GM19468 (cell line): ENCODE measurements around the gene PIWIL4.
"Not testable (repeated sequence)": the region's sequence is repeated elsewhere in the genome, so short reads cannot be mapped to it uniquely, and the experiment has no call there.

Source experiments
- ATAC-seq: cut with Tn5 transposase; IDR thresholded peaks from one replicate; pipeline ENCODE4 v1.9.1; 2021; ENCODE audit warnings: mild to moderate bottlenecking, moderate library complexity, moderate number of reproducible peaks; ENCODE audit not compliant: unreplicated experiment; ENCODE audit errors: extremely low read depth

The PIWIL4 gene

DNA sequence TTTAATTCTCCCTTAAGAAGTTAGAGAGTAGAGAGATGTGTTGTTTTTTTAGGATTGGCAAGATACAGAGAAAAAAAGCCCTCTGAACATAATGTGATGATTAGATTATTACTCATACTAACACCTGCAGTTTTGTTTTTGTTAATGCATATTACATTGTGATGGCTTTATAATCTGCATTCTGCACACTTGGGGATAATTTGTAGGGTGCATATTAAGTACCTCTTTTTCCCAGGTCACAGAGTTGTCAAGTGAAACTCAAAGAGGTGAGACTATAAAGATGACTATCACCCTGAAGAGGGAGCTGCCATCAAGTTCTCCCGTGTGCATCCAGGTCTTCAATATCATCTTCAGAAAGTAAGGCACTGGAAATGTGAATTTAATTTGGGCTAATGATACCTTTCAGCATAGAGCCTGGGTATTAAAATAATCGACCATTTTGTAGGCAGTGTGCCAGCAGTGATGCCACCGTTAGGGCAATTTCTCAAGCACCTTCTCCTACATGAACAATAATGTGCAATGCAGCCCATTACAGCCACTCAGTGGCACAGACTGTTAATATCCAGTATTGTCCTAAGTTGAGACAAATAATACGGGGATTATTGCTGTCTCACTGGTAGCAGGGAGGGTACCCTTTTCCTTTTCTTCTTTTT is 16.2 kb downstream of the PIWIL4 start:
- no peak for ATAC-seq

- no peak for ATAC-seq
These were observed 16.8 kb downstream of the PIWIL4 start for GRCh38 chr11:94583866-94584500.

DNA sequence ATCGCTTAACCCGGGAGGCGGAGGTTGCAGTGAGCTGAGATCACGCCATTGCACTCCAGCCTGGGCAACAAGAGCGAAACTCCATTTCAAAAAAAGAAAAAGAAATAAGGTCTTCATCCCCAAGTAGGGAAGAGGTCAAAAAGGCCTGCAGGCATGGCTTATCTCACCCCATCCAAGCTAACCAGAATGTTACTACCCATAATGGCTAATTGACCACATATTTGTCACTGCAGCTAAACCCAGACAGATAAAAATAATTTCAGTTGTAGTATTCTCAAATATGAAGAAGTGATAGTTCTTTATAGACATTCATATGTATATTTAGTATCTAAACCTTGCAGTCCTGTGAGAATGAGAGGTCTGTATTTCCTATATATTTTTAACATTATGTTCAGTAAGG is 17.8 kb downstream of the PIWIL4 start:
- no peak for ATAC-seq

GRCh38 chr11:94585399-94585798 is 18.2 kb downstream of the PIWIL4 start:
- ATAC-seq: no peak

- ATAC-seq: no peak
These were observed 19.4 kb downstream of the PIWIL4 start for GRCh38 chr11:94586546-94586945.

DNA sequence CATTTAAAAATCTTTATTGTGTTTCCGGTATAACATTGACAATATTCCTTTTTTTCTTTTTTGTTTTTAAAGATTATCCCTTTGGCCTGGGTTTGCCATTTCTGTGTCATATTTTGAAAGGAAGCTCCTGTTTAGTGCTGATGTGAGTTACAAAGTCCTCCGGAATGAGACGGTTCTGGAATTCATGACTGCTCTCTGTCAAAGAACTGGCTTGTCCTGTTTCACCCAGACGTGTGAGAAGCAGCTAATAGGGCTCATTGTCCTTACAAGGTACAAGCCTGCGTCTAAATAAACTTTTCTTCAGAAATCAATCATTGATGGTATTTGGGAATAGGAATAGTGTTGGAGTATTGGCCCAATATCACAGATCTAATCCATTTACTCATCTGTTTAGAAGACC is 19.8 kb downstream of the PIWIL4 start:
- ATAC-seq: no peak

- no peak for ATAC-seq
These were observed 21.3 kb downstream of the PIWIL4 start for GRCh38 chr11:94588366-94588942.

DNA sequence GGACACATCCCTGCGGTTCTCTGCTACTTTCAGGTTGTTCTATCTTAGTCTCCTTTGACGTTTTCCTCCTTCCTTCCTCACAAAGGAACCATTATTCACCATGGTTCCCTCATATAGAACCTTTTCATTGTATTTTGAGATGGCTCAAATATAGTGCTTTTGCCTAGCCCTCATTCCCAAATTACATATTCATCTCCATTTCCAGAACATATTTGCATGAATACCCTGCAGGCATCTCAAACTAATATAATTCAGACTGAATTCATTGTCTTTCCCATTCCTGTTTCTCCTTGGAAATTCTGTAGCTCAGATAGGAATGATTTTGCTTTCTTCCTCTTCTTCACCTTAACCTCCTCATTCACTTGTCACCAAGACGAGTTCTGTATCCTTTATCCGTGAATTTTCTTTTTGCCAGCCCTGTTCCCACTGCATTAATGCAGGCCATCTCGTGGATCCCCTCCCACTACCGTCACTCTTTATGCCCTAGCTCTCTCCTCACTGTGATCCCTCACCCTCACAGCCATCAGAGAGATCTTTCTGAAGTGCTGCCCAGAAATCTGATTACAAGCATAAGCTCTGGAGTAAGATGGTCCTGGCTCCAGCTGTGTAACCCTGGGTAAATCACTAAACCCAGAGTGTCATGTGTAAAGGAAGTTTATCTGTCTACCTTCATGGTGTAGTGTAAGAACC is 23.3 kb downstream of the PIWIL4 start:
- ATAC-seq: no peak

- peak; percentile 66 for ATAC-seq
These were observed 25.9 kb downstream of the PIWIL4 start for GRCh38 chr11:94593030-94593429.

DNA sequence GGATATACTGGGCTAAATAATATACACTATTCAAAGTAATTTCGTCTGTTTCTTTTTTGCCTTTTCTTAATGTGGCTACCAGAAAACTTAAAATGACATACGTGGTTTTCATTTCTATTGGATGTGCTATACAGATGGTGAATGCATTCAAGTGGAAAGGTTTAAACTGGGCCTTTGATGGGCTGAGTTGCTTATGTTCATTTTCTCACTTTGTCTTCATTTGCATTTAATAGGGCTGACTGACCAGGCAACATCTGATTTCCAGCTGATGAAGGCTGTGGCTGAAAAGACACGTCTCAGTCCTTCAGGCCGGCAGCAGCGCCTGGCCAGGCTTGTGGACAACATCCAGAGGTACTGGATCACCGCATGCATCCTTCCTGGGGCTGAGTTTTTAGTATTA is 27.9 kb downstream of the PIWIL4 start:
- no peak for ATAC-seq

DNA sequence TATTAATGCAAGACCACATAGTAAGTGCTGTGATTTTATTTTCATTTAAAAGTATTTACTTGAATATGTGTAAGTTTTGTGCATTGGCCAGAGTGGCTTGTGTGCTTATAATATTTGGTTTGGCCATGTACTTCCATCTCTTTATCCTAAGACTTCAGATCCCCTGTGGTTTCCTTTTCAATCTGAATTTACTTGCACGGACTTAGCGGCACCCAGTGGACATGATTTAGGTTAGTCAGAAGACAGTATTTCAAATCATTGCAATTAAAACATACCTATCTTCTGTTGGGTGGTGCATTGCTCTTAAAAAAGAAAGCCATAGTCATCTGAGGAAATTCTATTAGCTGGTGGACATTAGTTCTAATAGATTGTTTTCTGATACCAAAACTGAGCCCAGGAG is 30.7 kb downstream of the PIWIL4 start:
- no peak for ATAC-seq

GRCh38 chr11:94599510-94599909 is 32.3 kb downstream of the PIWIL4 start:
- ATAC-seq: no peak

- ATAC-seq: peak; percentile 76
These were observed 35.5 kb downstream of the PIWIL4 start for GRCh38 chr11:94602430-94603372.

- no peak for ATAC-seq
These were observed 36.4 kb downstream of the PIWIL4 start for GRCh38 chr11:94603587-94603986.

GRCh38 chr11:94604482-94604881 is 37.3 kb downstream of the PIWIL4 start:
- no peak for ATAC-seq

- no peak for ATAC-seq
These were observed 46.0 kb downstream of the PIWIL4 start for GRCh38 chr11:94613120-94613519.

DNA sequence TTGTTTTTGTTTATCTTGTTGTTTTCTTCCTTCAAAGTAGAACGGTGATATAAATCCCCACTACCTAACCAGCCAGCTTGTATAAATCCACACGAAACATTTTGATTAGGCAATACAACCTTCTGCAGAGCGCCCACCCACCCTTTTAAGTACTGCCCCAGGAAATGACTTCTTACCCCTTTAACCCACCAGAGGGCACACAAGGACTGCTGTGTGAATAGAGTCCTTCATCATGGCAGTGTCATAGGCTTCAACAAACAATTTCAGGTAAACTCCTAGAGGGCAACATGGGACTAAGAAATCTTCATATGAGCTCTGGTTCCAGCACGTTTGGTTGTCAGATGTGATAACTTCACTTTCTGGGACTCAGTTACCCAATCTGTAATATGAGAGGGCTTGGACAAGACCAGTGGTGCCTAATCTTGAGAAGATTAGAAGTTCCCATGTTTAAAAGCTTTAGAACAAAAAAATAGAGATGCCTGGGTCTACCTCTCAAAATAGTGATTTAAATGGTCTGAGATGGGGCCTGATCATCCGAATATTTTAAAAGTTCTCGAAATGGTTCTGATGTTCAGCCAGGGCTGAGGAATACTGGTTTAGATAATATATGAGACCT is 56.1 kb downstream of the PIWIL4 start:
- ATAC-seq: peak; percentile 81

DNA sequence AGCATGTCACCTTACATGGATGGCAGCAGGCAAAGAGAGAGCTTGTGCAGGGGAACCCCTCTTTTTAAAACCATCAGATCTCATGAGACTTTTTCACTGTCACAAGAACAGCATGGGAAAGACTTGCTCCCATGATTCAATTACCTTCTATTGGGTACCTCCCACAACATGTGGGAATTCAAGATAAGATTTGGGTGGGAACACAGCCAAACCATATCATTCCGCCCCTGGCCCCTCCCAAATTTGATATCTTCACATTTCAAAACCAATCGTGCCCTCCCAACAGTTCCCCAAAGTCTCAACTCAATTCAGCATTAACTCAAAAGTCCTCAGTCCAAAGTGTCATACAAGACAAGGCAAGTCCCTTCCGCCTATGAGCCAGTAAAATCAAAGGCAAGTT is 58.3 kb downstream of the PIWIL4 start:
- ATAC-seq: not testable (repeated sequence)

GRCh38 chr11:94627003-94627560 is 59.9 kb downstream of the PIWIL4 start:
- ATAC-seq: not testable (repeated sequence)
